ENCODE results near the gene EPHA5.

EPHA5 gene

DNA sequence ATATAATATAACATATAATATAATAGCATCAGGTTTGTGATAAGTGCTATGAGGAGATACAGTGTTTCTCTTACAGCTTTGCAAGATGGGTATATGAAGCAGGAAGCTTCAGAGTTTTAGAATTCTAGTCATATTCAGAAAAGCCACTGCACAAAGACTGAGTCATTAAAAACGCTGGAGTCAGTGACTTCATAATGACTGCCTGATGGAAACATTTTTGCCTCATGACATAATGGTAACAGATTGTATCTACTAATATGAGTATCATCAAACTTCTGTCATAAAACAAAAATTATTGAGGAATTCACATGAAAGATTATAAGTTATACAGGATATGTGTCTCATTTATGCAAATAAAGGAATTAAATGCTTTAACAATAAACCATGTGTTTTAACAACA is 46.8 kb downstream of the EPHA5 start:
- no peak for DNase-seq

GRCh38 chr4:65617416-65617815 is 52.9 kb downstream of the EPHA5 start:
- DNase-seq, result no peak

- no peak for DNase-seq
Measured at GRCh38 chr4:65604515-65604914, 65.8 kb downstream of the EPHA5 start.

DNA sequence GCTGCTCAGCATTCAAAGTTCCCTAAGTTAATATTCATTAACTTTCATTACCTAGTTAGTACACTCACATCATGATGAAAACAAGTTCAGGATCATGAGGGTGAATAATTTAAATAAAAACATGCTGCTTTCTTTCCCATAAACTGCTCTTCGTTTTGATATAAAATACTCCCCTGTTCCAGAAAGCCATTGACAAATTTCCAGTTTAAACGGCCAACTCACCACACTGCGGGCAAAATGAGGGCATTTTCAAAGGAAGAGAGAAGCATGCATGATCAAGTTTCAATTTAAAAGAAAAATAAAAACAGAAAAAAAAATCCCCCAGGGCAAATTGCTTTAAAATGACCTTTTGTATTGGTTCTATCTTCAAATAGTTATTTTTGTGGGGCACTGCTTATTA is 69.6 kb downstream of the EPHA5 start:
- DNase-seq, result no peak

- no peak for DNase-seq
Measured at GRCh38 chr4:65599340-65599739, 70.9 kb downstream of the EPHA5 start.

GRCh38 chr4:65597697-65598096 is 72.6 kb downstream of the EPHA5 start:
- no peak for DNase-seq

DNA sequence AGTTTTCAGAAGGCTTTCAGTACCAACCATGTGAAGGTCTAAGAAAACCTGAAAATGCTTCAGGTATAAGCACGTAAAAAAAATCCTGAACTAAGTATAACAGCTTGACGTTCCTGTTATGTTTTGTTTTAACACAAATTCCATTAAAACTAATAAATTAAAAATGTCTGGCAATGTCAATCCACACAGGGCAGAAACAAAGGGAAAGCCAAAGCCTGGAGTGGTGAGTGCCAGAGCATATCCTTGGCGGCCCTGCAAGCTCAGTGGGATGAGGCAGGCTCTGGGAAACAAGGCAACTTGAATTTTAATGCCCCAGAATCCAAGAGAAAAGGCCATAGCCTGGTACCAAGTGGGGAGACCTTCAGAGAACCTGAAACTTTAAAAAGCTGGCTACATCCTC is 78.2 kb downstream of the EPHA5 start:
- no peak for DNase-seq

DNA sequence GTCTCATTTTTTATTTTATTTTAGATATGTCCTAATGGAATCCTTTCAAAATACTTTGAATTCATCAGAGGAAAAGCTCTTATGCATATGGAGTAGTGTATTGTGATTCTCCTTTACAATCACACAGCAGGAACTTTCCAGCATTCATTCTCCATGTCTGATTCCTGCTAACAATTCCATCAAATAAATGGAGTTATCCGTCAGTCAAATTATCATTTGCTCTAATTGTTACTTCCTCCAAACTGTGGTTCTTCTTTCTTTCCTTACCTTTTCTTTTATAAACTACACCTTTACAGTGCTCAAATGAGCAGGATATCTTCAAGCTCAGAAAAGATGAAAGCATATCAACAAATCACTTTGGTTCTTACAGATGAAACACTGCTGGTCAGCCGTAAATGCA is 80.4 kb downstream of the EPHA5 start:
- no peak for DNase-seq

DNA sequence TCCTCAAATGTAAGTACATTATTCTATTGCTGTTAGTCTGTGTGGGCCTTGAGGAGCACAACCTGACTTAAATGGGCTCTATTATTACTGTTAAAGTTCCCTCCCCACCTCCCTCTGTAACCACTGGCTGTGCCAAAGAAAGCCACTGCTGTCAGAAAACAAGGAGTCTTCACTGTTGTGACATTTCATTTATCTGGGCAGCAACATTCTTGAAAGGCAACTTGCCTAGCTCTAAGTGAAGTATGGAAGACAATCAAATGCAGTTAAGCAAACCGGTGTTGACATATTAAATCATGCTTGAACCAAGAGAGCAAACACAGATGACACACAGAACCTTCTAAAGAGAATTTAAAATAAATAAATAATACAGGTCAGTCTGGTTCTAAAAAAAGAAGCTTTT is 81.0 kb downstream of the EPHA5 start:
- no peak for DNase-seq

- DNase-seq, result no peak
Measured at GRCh38 chr4:65580551-65580950, 89.7 kb downstream of the EPHA5 start.

DNA sequence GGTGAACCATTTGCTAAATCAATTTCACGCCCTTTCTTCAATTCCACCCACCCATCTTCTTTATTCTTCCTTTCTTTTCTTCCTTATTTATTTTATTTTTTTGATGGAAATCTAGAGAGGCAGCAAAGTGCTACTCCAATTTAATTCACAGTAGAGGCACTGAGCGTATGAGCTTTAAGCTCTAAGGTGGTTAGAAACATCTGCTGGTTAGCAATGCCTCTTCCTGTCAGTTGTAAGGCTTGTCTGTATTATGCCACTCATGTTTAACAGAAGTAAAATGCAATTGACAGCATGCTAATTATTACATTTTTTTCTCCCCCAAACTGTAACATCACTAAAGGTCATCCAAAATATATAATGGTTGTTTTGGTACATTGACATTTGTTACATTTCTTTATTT is 103.8 kb downstream of the EPHA5 start:
- DNase-seq, result no peak

DNA sequence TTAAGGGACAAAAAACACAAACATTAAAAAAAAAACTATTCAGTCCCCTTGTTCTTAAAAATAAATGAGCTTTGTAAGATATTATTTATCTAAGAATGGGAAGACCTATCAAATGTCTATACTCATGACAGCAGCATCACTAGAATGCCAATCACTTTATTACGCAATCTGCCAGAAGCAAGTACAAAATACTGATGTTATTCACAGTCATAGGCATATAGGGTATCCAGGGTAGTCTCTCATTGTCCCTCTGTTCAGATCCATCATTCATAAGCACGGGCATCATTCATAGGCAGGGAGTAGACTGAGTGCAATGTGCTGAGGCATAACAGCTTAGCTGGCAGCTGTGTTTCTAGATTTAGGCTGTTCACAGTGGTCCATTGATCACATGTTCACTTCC is 109.1 kb downstream of the EPHA5 start:
- no peak for DNase-seq

- DNase-seq, result no peak
Measured at GRCh38 chr4:65559270-65559669, 111.0 kb downstream of the EPHA5 start.

DNA sequence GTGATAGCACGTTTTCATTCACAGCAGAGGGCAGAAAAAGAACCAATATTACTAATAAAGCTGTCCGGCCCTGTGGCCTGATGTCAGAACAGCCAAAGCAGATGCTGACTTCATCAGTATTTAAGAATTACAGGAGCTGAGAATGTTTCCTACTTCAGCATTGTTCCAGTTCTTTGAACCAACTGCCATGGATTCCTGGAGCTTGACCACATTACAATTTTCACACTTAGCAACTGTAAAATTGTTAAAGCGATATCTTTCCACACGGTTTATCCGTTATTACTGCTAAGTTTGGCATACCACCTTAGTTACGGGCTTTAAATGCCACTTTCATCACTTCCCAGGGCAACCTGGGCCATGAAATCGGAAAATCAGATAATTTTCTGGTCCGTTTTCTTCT is 118.2 kb downstream of the EPHA5 start:
- DNase-seq, result no peak

- DNase-seq, result no peak
Measured at GRCh38 chr4:65550500-65550899, 119.8 kb downstream of the EPHA5 start.

GRCh38 chr4:65546882-65547416 is 123.3 kb downstream of the EPHA5 start:
- no peak for DNase-seq

GRCh38 chr4:65538571-65538970 is 131.7 kb downstream of the EPHA5 start:
- no peak for DNase-seq

DNA sequence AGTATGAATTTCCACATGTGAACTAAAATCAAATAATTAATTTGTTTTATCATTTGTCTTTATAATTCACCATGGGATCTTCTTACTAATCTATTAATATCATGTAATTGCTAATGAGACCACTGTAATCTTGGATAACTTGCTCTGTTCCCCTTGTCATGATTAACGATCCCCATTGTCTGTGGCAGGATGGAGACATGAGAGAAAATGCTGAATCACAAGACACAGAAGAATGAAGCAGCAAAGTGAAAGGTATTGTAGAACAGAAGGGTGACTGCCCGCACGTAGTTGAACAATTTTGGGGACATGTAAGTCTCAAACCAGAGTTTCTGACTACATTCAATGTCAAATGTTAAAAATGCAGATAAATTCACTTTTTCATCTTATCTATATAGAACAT is 135.2 kb downstream of the EPHA5 start:
- DNase-seq, result no peak

DNA sequence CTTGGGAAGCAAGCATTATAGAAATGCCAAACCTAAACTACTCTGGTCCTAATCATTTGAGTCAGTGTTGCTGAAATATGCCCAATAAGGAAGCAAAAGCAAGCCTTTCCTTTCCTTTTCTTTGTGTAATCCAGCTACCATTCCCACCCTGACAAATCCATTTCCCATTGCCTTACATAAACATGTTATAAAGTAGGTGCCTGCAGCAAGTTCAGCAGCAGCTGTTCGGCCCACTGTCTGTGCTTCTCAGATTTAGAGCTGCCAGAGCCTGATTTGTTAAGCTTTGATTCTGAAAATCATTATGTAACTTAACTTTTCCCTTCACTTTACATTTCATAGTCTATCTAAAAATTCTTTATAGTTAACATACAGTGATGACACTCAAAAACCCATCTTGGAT is 148.6 kb downstream of the EPHA5 start:
- no peak for DNase-seq

- DNase-seq, result no peak
Measured at GRCh38 chr4:65515646-65516045, 154.6 kb downstream of the EPHA5 start.

- DNase-seq, result no peak
Measured at GRCh38 chr4:65510976-65511375, 159.3 kb downstream of the EPHA5 start.

DNA sequence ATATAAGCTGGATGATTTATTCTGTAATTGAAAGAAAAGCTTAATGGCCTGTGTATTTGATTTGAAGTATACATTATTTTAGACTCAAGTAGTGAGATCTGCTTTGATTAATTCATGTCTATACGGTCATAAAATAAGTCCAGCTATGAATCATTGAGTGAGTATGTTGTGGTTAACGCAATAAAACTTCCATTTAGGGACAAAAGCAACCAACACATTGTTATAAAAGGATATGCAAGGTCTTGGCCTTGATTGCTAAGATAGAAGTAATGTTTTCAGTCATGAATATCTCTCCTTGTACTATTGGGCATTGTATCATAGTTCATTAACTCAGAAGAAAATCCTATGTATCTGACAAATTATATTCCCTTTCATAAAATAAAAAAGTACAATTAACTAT is 162.1 kb downstream of the EPHA5 start:
- no peak for DNase-seq

DNA sequence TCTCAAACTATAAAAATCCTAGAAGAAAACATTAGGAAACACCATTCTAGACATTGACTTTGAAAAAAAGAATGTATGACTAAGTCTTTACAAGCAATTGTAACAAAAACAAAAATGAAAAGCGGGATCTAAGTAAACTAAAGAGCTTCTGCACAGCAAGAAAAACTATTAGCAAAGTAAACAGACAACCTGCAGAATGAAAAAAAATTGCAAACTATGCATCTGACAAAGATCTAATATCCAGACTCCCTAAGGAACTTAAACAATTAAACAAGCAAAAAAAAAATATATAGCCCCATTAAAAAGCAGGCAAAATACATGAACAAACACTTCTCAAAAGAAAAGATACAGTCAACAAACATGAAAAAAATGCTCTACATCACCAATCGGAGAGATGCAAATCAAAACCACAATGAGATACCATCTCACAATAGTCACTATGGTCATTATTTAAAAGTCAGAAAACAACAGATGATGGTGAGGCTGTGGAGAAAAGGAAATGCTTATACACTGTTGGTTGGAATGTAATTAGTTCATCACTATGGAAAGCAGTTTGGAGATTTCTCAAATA is 168.1 kb downstream of the EPHA5 start:
- DNase-seq, result no peak

- DNase-seq, result no peak
Measured at GRCh38 chr4:65498606-65499005, 171.7 kb downstream of the EPHA5 start.

DNA sequence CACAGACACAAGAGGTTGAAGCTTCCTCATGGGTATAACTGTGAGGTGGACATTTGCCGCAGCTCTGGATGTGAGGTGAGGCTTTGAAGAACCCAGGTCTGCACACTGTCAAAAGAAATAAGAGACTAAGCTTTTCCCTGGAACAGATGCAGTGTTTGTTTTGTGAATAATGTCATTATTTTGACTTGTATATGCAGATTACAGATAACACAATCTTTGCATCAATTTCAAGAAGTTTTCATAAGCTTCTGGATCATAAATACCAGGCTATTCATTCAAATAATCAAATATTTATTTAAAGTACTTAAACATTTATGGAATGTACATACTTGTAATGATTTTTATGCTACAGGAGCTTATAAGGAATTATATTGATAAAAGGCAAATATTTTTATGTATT is 174.8 kb downstream of the EPHA5 start:
- DNase-seq, result no peak

DNA sequence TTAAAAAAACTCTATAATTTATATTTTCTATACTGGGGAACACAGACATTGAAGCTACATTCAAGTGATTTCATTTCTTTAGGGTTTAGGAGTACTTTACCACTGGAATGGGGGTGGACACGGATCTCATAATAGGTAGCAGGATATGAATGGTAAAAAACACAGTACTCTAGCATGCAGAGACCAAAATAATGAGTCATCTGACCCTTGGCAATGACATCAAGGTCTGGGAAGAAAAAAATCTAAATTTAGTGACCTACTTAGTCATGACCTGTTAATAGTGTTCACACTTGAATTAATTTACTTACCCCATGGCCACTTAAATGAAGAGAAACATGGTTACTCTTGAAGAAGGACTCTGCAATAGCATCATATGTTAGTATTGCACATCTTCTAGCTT is 187.9 kb downstream of the EPHA5 start:
- DNase-seq, result no peak

All from stimulated activated CD4-positive, alpha-beta T cell treated with anti-CD3 and anti-CD28 coated beads, Interleukin-4, amount 100 ng/mL, for 24 hours (primary cell).